Upper lobe of right lung (tissue), 1 donor: ENCODE results near the gene SEH1L. TPM values are rescaled to one million over a fixed set of nuclear protein-coding genes. Genes with fewer than 3 reads are reported as not detected.

Source experiments
- ATAC-seq: fragments of 200-7000 bp; cut with Tn5 transposase; one replicate; pipeline ENCODE4 v1.9.1; 2020; ENCODE audit warnings: mild to moderate bottlenecking, moderate library complexity
- DNase-seq: peaks from one replicate; pipeline ENCODE4 v3.0.0-alpha.2; 2020
- H3K27ac ChIP-seq: fragments of 200-600 bp; one replicate; pipeline ENCODE4 v1.8.0; 2022
- H3K27me3 ChIP-seq: fragments of 200-600 bp; one replicate; pipeline ENCODE4 v1.8.0; 2022; ENCODE audit warnings: mild to moderate bottlenecking
- H3K36me3 ChIP-seq: fragments of 200-600 bp; one replicate; pipeline ENCODE4 v1.8.0; 2022
- H3K4me1 ChIP-seq: fragments of 200-600 bp; one replicate; pipeline ENCODE4 v1.8.0; 2022
- H3K4me3 ChIP-seq: fragments of 200-600 bp; one replicate; pipeline ENCODE4 v1.8.0; 2022; ENCODE audit warnings: mild to moderate bottlenecking
- H3K9me3 ChIP-seq: fragments of 200-600 bp; one replicate; pipeline ENCODE4 v1.8.0; 2022
- CTCF ChIP-seq: fragments of 200-600 bp; IDR thresholded peaks from one replicate; pipeline ENCODE4 v1.8.0; 2022; ENCODE audit warnings: antibody characterized with exemption
- intact Hi-C: fragments of 100-400 bp; cut with DNase I; formaldehyde crosslinking; loops from one replicate; pipeline ENCODE4 v1.11.0; 2022
- total RNA-seq: library from RNA; stranded (reverse); fragmentation: NEBNext Ultra II Directional; extraction: Animal tissue kit (Norgen Biotek cat#: 25700); gene quantifications from one replicate; pipeline ENCODE4 v1.2.1, GENCODE V29; 2021
- donor health status: DM: no; HTN: yes; CAD: no; lungs with severe emphysema.

The SEH1L gene
- total RNA-seq, 1 donor from 2014 or later: 41.5 TPM

- H3K36me3 ChIP-seq: peaks cover 96% of the 10 kb centered on the region
- no peak for TF ChIP-seq CTCF
- no peak overlapping the region for H3K4me3 ChIP-seq
- intact Hi-C loops: no loop called here
- no peaks in the 10 kb centered on the region for H3K27me3 ChIP-seq
- DNase-seq: no peak
- no peaks in the 10 kb centered on the region for H3K9me3 ChIP-seq
- no peaks in the 10 kb centered on the region for H3K4me1 ChIP-seq
- no peak overlapping the region for H3K27ac ChIP-seq
- no peak for ATAC-seq
Observed at GRCh38 chr18:13014232-13014631, 66.4 kb downstream of the SEH1L start.

- Histone ChIP-seq H3K4me3 (no peak overlapping the region), H3K36me3 (peaks cover 96% of the 10 kb centered on the region), H3K27me3 (no peaks in the 10 kb centered on the region), H3K27ac (no peak overlapping the region), H3K9me3 (no peaks in the 10 kb centered on the region), H3K4me1 (no peaks in the 10 kb centered on the region)
- intact Hi-C loops: no loop called here
- DNase-seq (no peak), ATAC-seq (no peak)
- no peak for TF ChIP-seq CTCF
Observed at GRCh38 chr18:13014818-13015217, 67.0 kb downstream of the SEH1L start.

GRCh38 chr18:13017247-13017875 is 69.5 kb downstream of the SEH1L start:
- no peak for ATAC-seq
- TF ChIP-seq CTCF: no peak
- Histone ChIP-seq H3K4me3 (no peak overlapping the region), H3K9me3 (peaks cover 1% of the 10 kb centered on the region), H3K36me3 (peaks cover 88% of the 10 kb centered on the region), H3K27me3 (no peaks in the 10 kb centered on the region), H3K27ac (no peak overlapping the region), H3K4me1 (no peaks in the 10 kb centered on the region)
- DNase-seq: no peak
- intact Hi-C loops: no loop called here

GRCh38 chr18:13018374-13018773 is 70.6 kb downstream of the SEH1L start:
- H3K27me3 ChIP-seq: no peaks in the 10 kb centered on the region
- TF ChIP-seq CTCF: no peak
- ATAC-seq (no peak), DNase-seq (no peak)
- H3K36me3 ChIP-seq: peaks cover 81% of the 10 kb centered on the region
- peaks cover 4% of the 10 kb centered on the region for H3K9me3 ChIP-seq
- no peak overlapping the region for H3K4me3 ChIP-seq
- intact Hi-C loops: no loop called here
- no peaks in the 10 kb centered on the region for H3K4me1 ChIP-seq
- H3K27ac ChIP-seq: no peak overlapping the region

- Histone ChIP-seq H3K36me3 (peaks cover 72% of the 10 kb centered on the region), H3K27me3 (no peaks in the 10 kb centered on the region), H3K27ac (no peak overlapping the region), H3K4me3 (no peak overlapping the region), H3K9me3 (peaks cover 4% of the 10 kb centered on the region), H3K4me1 (no peaks in the 10 kb centered on the region)
- TF ChIP-seq CTCF: no peak
- DNase-seq (no peak), ATAC-seq (no peak)
- intact Hi-C loops: no loop called here
Observed at GRCh38 chr18:13019301-13019700, 71.5 kb downstream of the SEH1L start.

- Histone ChIP-seq H3K27ac (no peak overlapping the region), H3K36me3 (peaks cover 68% of the 10 kb centered on the region), H3K4me3 (no peak overlapping the region), H3K9me3 (peaks cover 4% of the 10 kb centered on the region), H3K27me3 (no peaks in the 10 kb centered on the region), H3K4me1 (no peaks in the 10 kb centered on the region)
- intact Hi-C loops: no loop called here
- no peak for TF ChIP-seq CTCF
- ATAC-seq (no peak), DNase-seq (no peak)
Observed at GRCh38 chr18:13022644-13023043, 74.8 kb downstream of the SEH1L start.
